Mammary epithelial cell (primary cell): ENCODE results near the gene KRT86.

Experiments
- CTCF ChIP-seq, 2 donors: IDR thresholded peaks in 1 of 2; conservative IDR thresholded peaks in 1 of 2; 2 replicates each; pipeline ENCODE4 v1.5.1; 2011 to 2012; ENCODE audit warnings: inconsistent platforms in 2 of 2, low read length in 2 of 2, mild to moderate bottlenecking in 2 of 2, control low read depth in 1 of 2, low read depth in 1 of 2; ENCODE audit not compliant: insufficient read depth in 1 of 2; ENCODE audit errors: extremely low read depth in 1 of 2
- EZH2 ChIP-seq: IDR thresholded peaks from 2 replicates; pipeline ENCODE4 v1.6.1; 2012; ENCODE audit warnings: low read length, inconsistent platforms, borderline replicate concordance

- no peak for TF ChIP-seq CTCF (conservative IDR thresholded peaks at IDR 0.05 in 1 of 2, IDR thresholded peaks at IDR 0.05 in 1 of 2; ENCODE audit: extremely low read depth in 1 of 2, insufficient read depth in 1 of 2, low read depth in 1 of 2, low read length in 2 of 2)
- TF ChIP-seq EZH2 = no peak
Observed at GRCh38 chr12:52261208-52261484, 13.3 kb upstream of the KRT86 start.
